ENCODE results near the gene OPHN1.
"Not testable (repeated sequence)": the region's sequence is repeated elsewhere in the genome, so short reads cannot be mapped to it uniquely, and the experiment has no call there.

Gene OPHN1

DNA sequence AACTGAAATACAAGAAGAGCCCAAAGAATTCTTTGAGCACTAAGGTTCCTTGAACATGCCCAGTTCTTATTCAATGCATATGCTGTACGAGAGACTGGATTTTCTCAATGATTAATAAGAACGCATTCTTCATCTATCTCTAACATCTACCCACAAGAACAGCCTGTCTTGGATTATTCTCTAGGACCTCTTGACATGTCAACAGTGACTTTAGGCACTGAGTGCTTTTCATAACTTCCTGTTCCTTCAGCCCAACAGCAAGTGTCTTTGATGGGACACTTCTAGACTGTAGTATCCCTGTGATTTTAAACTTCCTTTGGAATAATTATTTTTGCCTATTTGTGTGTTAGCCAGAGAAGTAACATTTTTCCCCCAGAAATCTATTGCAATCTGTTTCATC, 69.3 kb downstream of the OPHN1 start:
- H3K4me1 Mint-ChIP-seq: no peaks in the 10 kb centered on the region

DNA sequence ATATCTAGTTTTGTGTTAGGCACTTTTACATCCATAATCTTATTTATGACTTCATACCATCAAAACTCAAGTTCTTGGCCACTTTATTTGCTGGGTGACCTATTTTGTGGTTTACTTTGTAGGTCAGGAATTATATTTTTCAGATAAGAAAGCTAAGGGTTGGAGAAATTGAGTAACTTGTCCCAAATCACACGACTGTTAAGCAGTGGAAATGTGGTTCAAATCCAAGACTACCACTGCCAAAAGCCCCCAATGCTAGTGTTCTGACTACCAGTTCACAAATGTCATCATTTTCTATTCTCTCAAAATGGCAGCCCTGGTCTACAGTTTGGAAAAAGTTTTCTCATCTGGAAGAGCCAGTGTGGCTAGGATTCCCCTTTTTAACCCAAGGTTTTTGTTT, 74.6 kb downstream of the OPHN1 start:
- H3K36me3 Mint-ChIP-seq: no peaks in the 10 kb centered on the region
- no peaks in the 10 kb centered on the region for H3K9me3 Mint-ChIP-seq
- H3K27me3 Mint-ChIP-seq: no peaks in the 10 kb centered on the region
- no peak for ATAC-seq (replicated peaks)
- no peak for DNase-seq
- H3K4me1 Mint-ChIP-seq: no peaks in the 10 kb centered on the region
- no peak overlapping the region for H3K4me3 Mint-ChIP-seq
- no peak overlapping the region for H3K27ac Mint-ChIP-seq

More for the DNA sequence above, 69.3 kb downstream of the OPHN1 start:
- Mint-ChIP-seq H3K27me3 (no peaks in the 10 kb centered on the region), H3K9me3 (no peaks in the 10 kb centered on the region), H3K4me3 (no peak overlapping the region), H3K36me3 (no peaks in the 10 kb centered on the region), H3K27ac (no peak overlapping the region)
- ATAC-seq (replicated peaks): no peak
- no peak for DNase-seq

DNA sequence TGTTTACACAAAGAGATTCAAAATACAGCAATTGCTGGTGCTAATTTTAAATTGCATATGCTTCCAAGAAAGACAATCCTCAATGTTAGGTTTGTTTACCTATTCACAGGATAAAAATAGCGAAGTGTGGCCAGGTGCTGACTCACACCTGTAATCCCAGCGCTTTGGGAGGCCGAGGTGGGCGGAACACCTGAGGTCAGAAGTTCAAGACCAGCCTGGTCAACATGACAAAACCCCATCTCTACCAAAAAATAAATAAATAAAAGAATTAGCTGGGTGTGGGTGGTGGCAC, 77.7 kb downstream of the OPHN1 start:
- Mint-ChIP-seq H3K4me1 (no peaks in the 10 kb centered on the region), H3K4me3 (no peak overlapping the region), H3K9me3 (no peaks in the 10 kb centered on the region), H3K27ac (no peak overlapping the region), H3K27me3 (no peaks in the 10 kb centered on the region), H3K36me3 (no peaks in the 10 kb centered on the region)
- DNase-seq (no peak), ATAC-seq (replicated peaks) (no peak)

DNA sequence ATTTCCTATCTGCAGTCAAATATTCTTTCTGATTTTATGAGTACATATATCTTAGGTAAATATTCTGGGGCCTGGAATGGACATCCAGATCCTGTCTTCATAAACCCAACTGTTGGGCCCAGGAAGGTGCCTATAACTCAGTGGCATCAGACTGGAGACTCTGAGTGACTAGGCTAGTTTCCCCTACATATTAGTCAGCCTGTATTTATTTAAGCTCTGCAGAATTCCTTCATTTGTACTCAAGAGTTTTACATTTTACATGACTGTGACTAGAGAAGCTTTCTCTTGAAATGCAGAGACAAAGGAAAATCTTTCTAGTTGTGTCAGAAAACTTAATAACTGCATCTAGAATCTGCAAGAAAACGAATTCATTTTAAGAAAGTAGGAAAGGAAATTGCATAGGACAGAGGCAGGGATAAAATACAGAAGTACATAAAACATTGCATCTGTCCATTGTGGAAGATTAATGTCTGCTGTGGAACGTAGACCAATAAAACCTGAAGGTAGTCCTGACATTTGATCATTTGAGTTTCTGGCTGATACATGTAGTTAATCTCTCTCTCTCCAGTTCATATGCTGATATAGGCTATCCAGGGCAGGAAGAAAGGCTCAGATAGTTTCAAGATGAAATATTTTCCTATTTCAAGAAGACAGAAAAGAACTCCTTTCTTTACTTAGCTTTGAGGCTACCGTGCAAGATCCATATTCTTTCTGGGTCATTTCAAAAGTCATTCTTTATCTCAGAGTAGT, 78.2 kb downstream of the OPHN1 start:
- DNase-seq (no peak), ATAC-seq (replicated peaks) (no peak)
- Mint-ChIP-seq H3K4me3 (no peak overlapping the region), H3K9me3 (no peaks in the 10 kb centered on the region), H3K4me1 (no peaks in the 10 kb centered on the region), H3K36me3 (no peaks in the 10 kb centered on the region), H3K27ac (no peak overlapping the region), H3K27me3 (no peaks in the 10 kb centered on the region)

DNA sequence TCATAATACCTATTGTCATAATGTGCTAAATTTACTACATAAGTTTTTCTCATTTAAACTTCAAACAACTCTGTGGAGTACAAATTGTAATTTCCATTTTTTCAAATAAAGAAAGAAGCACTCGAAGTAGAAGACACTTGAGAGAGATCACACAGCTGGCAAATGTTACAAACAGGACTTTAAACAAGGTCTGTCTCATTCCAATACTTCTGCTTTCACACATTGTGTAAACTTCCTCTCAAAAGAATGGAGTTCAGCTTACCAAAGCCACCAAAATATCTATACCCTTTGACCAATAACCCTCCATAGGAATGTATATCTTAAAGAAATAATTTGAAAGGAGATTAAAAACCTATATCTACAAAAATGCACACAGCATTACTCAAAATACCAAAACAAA, 88.3 kb downstream of the OPHN1 start:
- DNase-seq (no peak), ATAC-seq (replicated peaks) (no peak)
- no peaks in the 10 kb centered on the region for H3K9me3 Mint-ChIP-seq
- H3K36me3 Mint-ChIP-seq: no peaks in the 10 kb centered on the region
- no peak overlapping the region for H3K27ac Mint-ChIP-seq
- H3K4me1 Mint-ChIP-seq: no peaks in the 10 kb centered on the region
- no peaks in the 10 kb centered on the region for H3K27me3 Mint-ChIP-seq
- H3K4me3 Mint-ChIP-seq: no peak overlapping the region

DNA sequence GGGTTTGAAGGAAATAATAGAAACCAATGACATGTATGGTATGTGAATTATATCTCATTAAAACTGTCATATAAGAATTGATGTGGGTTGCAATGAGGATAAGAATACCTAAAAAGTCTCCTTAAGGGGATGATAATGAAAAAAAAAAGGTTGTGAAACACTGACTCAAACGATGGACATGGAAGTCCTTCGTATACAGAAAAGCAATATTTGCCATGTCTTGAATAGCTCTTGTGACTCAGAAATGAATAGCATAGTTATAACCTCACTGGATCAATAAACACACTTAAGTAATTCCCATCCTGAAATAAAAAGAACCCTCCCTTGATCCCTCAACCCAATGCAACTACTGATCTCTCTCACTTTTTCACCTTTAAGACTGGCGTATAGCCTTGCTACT, 89.7 kb downstream of the OPHN1 start:
- no peak for DNase-seq
- Mint-ChIP-seq H3K4me3 (no peak overlapping the region), H3K36me3 (no peaks in the 10 kb centered on the region), H3K9me3 (no peaks in the 10 kb centered on the region), H3K4me1 (no peaks in the 10 kb centered on the region), H3K27me3 (no peaks in the 10 kb centered on the region), H3K27ac (no peak overlapping the region)
- ATAC-seq (replicated peaks): no peak

DNA sequence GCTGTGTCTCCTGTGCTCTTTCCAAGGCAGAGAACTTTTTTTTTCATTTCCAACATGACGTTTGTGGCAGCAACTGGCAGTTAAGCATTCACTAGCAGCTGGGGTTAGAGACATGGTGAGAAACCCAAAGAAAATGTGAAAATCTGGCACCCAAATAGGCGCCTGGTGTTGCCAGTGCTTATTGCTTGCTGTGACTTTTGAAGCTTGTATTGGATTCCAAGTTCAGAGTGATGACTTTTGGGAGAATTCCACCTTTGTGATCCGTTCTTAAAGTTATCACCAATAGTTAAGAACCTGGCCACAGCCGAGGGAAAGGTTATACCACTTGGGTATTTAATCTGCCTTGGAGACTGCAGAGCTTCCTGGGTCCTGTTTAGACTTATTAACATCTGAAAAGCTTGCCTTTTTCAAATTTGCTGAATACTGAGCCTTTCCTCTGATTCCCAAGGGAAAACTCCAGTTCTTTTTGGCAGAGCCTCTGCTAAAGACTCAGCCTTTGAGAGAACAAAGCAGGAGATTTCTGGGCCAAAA, 101.0 kb downstream of the OPHN1 start:
- no peak for DNase-seq
- no peak overlapping the region for H3K4me3 Mint-ChIP-seq
- no peaks in the 10 kb centered on the region for H3K4me1 Mint-ChIP-seq
- no peaks in the 10 kb centered on the region for H3K36me3 Mint-ChIP-seq
- no peaks in the 10 kb centered on the region for H3K27me3 Mint-ChIP-seq
- no peak for ATAC-seq (replicated peaks)
- no peaks in the 10 kb centered on the region for H3K9me3 Mint-ChIP-seq
- no peak overlapping the region for H3K27ac Mint-ChIP-seq

DNA sequence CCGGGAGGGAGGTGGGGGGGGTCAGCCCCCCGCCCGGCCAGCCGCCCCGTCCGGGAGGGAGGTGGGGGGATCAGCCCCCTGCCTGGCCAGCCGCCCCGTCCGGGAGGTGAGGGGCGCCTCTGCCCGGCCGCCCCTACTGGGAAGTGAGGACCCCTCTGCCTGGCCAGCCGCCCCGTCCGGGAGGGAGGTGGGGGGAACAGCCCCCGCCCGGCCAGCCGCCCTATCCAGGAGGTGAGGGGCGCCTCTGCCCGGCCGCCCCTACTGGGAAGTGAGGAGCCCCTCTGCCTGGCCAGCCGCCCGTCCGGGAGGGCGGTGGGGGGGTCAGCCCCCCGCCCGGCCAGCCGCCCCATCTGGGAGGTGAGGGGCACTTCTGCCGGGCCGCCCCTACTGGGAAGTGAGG, 106.5 kb downstream of the OPHN1 start:
- H3K4me1 Mint-ChIP-seq; H3K4me3 Mint-ChIP-seq; H3K36me3 Mint-ChIP-seq; H3K9me3 Mint-ChIP-seq; ATAC-seq (replicated peaks); H3K27ac Mint-ChIP-seq; H3K27me3 Mint-ChIP-seq; DNase-seq: not testable (repeated sequence)

DNA sequence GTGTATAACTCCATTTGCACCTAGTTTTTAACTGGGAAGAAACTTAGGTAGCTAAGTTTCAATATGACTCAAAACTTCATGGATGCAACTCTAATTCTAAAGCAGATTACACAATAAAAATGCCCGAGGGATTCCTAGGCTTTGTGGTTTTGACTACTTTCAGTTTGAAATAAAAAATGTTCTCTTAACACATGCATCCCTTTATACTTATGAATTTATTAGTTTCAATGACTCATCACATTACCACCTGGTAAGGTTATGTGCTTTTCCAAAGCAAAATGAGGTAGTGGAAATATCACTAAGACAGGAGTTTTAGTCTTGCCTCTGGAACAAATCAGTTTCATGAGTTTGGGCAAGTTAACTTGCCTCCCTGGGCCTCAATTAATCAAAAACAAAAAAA, 125.5 kb downstream of the OPHN1 start:
- Mint-ChIP-seq H3K27ac (no peak overlapping the region), H3K4me3 (no peak overlapping the region), H3K9me3 (no peaks in the 10 kb centered on the region), H3K27me3 (no peaks in the 10 kb centered on the region), H3K4me1 (no peaks in the 10 kb centered on the region), H3K36me3 (no peaks in the 10 kb centered on the region)
- DNase-seq: no peak
- no peak for ATAC-seq (replicated peaks)

DNA sequence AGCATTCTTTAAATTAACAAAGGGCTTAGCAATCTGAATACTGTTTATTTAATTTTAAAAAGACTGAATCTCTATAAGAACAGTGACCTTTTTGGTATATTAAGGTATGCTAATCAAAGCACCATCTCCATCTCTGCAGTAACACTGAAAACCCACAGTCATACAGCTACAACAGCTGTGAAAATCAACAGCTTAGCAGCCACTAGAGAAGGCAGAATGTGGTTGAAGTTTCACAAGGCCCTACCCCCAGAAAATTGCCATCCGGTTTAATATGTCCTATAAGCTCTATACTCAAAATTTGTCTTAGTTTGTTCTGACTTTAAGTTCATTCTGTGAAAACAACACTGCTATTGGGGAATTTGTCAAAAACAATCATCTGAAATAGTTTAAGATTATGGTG, 128.7 kb downstream of the OPHN1 start:
- Mint-ChIP-seq H3K4me3 (no peak overlapping the region), H3K36me3 (no peaks in the 10 kb centered on the region), H3K9me3 (no peaks in the 10 kb centered on the region), H3K27ac (no peak overlapping the region), H3K4me1 (no peaks in the 10 kb centered on the region), H3K27me3 (no peaks in the 10 kb centered on the region)
- ATAC-seq (replicated peaks) (no peak), DNase-seq (no peak)

DNA sequence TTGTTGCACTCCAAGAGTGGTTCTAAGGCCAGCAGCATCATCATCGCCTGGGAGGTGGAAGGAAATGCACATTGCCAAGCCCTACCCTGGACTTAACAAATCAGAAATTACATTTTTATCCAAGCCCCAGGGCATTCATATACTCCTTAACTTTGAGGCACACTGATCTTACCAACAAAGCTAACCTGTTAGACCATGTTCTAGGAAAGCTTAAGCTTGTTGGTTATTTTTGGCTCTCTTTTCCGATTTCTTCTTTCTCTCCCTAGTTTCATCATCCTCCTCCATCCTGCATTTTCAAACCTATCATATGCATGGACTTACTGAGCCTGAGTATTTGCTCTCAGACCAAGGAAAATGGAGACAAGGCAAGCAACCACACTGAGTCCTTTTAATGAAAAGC, 133.4 kb downstream of the OPHN1 start:
- no peak overlapping the region for H3K27ac Mint-ChIP-seq
- H3K9me3 Mint-ChIP-seq: no peaks in the 10 kb centered on the region
- H3K27me3 Mint-ChIP-seq: no peaks in the 10 kb centered on the region
- H3K4me1 Mint-ChIP-seq: no peaks in the 10 kb centered on the region
- H3K4me3 Mint-ChIP-seq: no peak overlapping the region
- ATAC-seq (replicated peaks) (no peak), DNase-seq (no peak)
- H3K36me3 Mint-ChIP-seq: no peaks in the 10 kb centered on the region

DNA sequence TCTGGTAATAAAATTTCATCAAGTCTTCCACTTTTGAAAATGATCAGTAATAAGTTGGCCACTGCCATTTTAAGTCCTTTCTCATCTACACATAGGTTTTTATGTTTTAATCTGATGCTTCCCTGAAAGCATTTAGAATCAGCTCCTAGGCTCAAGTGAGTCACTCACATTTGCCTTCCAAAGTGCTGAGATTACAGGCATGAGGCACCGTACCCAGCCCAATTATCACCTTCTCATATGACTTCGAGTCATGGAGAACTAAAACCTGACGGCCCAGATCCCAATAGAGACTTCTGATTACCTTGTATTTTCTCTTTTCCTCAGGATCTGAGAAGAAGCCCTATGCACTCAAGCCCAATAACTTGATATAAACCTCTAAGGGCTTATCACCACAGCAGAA, 140.8 kb downstream of the OPHN1 start:
- Mint-ChIP-seq H3K27ac (no peak overlapping the region), H3K4me1 (no peaks in the 10 kb centered on the region), H3K27me3 (no peaks in the 10 kb centered on the region), H3K9me3 (no peaks in the 10 kb centered on the region), H3K4me3 (no peak overlapping the region), H3K36me3 (no peaks in the 10 kb centered on the region)
- ATAC-seq (replicated peaks) (no peak), DNase-seq (no peak)

DNA sequence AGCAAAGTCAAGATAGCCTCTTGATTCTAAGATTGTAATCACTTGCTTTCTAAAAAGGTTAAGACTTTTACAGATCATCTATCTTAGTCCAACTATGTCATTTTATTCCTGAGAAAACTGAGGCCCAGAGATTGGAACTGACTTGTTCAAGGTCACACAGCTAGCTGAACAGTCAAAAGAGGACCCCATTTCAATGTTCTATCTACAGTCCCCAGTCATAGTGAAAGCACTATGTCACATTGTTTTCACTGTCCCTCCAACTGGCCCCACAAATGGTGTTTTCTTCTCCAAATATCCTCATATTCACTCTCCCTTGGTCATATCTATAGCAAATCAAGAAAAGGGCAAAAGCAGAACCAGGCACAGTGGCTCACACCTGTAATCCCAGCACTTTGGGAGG, 145.2 kb downstream of the OPHN1 start:
- H3K36me3 Mint-ChIP-seq: no peaks in the 10 kb centered on the region
- H3K9me3 Mint-ChIP-seq: peaks cover 0 to 5% of the 10 kb centered on the region in 2 donors
- ATAC-seq (replicated peaks): no peak
- H3K27me3 Mint-ChIP-seq: peaks cover 0 to 5% of the 10 kb centered on the region in 2 donors
- no peak for DNase-seq
- no peak overlapping the region for H3K27ac Mint-ChIP-seq
- H3K4me1 Mint-ChIP-seq: no peaks in the 10 kb centered on the region
- H3K4me3 Mint-ChIP-seq: no peak overlapping the region

DNA sequence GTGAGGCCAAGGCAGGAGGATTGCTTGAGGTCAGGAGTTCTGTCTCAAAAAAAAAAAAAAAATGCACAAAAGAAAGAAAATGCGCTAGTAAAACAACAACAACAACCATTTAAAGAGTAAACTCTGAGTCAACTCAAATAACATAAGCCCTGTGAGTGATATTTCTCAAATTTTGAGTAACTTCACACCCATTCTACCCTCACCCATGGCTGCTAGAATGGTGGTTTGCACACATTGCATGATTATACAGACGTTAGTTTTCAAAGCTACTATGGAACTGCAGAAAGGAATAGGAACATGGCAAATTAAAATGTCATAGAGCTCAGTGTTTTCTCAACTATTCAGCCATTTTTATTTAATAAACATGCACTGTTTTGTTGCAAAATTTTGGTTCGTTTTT, 145.9 kb downstream of the OPHN1 start:
- no peak for ATAC-seq (replicated peaks)
- Mint-ChIP-seq H3K9me3 (peaks cover 0 to 5% of the 10 kb centered on the region in 2 donors), H3K4me1 (no peaks in the 10 kb centered on the region), H3K27ac (no peak overlapping the region), H3K27me3 (peaks cover 0 to 5% of the 10 kb centered on the region in 2 donors), H3K36me3 (no peaks in the 10 kb centered on the region), H3K4me3 (no peak overlapping the region)
- DNase-seq: no peak

DNA sequence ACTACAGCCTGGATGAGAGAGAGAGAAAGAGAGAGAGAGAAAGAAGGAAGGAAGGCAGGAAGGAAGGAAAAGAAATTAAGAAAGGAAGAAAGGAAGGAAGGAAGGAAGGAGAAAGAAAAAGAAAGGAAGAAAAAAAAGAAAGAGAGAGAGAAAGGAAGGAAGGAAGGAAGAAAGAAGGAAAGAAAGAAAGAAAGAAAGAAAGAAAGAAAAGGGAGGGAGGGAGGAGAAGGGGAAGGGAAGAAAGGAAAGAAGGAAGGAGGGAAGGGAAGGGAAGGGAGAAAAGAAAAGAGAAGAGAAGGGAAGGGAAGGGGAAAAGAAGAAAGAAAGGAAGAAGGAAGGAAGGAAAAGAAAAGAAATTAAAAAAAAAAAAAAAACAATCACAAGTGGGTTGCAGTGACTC, 146.3 kb downstream of the OPHN1 start:
- no peaks in the 10 kb centered on the region for H3K4me1 Mint-ChIP-seq
- H3K36me3 Mint-ChIP-seq: no peaks in the 10 kb centered on the region
- ATAC-seq (replicated peaks) (no peak), DNase-seq (no peak)
- peaks cover 0 to 5% of the 10 kb centered on the region in 2 donors for H3K27me3 Mint-ChIP-seq
- no peak overlapping the region for H3K27ac Mint-ChIP-seq
- H3K9me3 Mint-ChIP-seq: peaks cover 0 to 5% of the 10 kb centered on the region in 2 donors
- H3K4me3 Mint-ChIP-seq: no peak overlapping the region

DNA sequence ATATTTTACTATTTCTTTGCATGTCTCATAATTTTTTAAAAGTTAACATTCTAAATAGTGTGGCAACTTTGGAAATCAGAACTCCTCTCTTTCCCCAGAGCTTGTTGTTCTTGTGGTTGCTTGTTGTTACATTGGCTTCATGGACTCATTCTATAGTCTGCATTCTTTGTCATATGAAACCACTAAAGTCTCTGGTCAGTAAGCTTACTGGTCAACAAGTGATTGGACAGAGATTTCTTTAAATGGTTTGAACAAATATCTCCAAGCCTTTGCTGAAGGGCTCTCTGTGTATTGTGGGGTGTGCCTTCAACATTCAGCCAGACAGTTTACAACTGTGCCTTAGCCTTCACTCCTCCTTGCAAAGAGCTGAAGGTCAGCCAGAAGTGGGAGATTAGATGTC, 147.2 kb downstream of the OPHN1 start:
- DNase-seq (no peak), ATAC-seq (replicated peaks) (no peak)
- no peak overlapping the region for H3K27ac Mint-ChIP-seq
- no peak overlapping the region for H3K4me3 Mint-ChIP-seq
- H3K36me3 Mint-ChIP-seq: no peaks in the 10 kb centered on the region
- no peaks in the 10 kb centered on the region for H3K4me1 Mint-ChIP-seq
- H3K9me3 Mint-ChIP-seq: peaks cover 0 to 5% of the 10 kb centered on the region in 2 donors
- peaks cover 0 to 5% of the 10 kb centered on the region in 2 donors for H3K27me3 Mint-ChIP-seq
